Left ventricle myocardium inferior (tissue), 1 donor: Measurements from ENCODE around the gene FBXO5. TPM values are rescaled to one million over a fixed set of nuclear protein-coding genes. Genes with fewer than 3 reads are reported as not detected.
A peak's percentile ranks its signal among the peaks of the same experiment; 100 is the strongest.
"Not testable (repeated sequence)": the region's sequence is repeated elsewhere in the genome, so short reads cannot be mapped to it uniquely, and the experiment has no call there.

ENCODE experiments used
- DNase-seq: peaks from one replicate; pipeline ENCODE4 v3.0.0-alpha.2; 2020
- H3K27ac ChIP-seq: fragments of 200-600 bp; replicated peaks from 2 replicates; pipeline ENCODE4 v1.8.0; 2021
- H3K27me3 ChIP-seq: fragments of 200-600 bp; 2 replicates; pipeline ENCODE4 v1.8.0; 2021; ENCODE audit warnings: low read depth
- H3K36me3 ChIP-seq: fragments of 200-600 bp; 2 replicates; pipeline ENCODE4 v1.8.0; 2021
- H3K4me1 ChIP-seq: fragments of 200-600 bp; 2 replicates; pipeline ENCODE4 v1.8.0; 2021
- H3K4me3 ChIP-seq: fragments of 200-600 bp; 2 replicates; pipeline ENCODE4 v1.8.0; 2021; ENCODE audit warnings: mild to moderate bottlenecking, moderate library complexity
- H3K9me3 ChIP-seq: fragments of 200-600 bp; replicated peaks from 2 replicates; pipeline ENCODE4 v1.8.0; 2021
- intact Hi-C: fragments of 100-400 bp; cut with micrococcal nuclease; formaldehyde crosslinking; loops from one replicate; pipeline ENCODE4 v1.11.0; 2022
- total RNA-seq: library from RNA; stranded (reverse); fragmentation: NEBNext Ultra II Directional; extraction: Animal tissue kit (Norgen Biotek cat#: 25700); gene quantifications from one replicate; pipeline ENCODE4 v1.2.1, GENCODE V29; 2021
- TF ChIP-seq, protein P1 (sequence below): fragments of 200-600 bp; IDR thresholded peaks from 2 replicates; pipeline ENCODE4 v1.8.0; 2021; ENCODE audit warnings: antibody characterized with exemption, mild to moderate bottlenecking, borderline replicate concordance
- donor health status: DM: no; HTN: yes; CAD: no; lungs with severe emphysema.

The FBXO5 gene
- total RNA-seq, 1 donor from 2014 or later, result 1.6 TPM

DNA sequence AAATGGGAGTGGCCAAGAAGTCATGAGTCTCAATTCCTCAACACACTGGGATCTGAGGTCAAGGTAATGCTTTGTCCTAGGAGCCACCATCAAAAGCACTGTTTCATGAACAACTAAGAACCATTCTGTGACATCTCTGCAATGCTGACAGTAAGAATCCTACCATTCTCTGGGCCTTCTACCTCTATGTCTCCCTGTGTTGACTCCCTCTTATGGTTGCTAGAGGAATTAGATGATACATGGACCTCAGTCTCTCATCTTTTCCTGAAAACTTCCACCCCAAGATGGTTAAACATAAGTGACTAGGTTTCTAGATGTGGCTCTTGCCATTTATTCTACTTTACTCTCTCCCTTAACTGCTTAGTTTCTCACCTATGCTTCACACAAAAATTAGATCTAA is 10.6 kb upstream of the FBXO5 start:
- no peak for DNase-seq
- Histone ChIP-seq H3K4me3 (no peak overlapping the region), H3K36me3 (peaks cover 72% of the 10 kb centered on the region), H3K27ac (no peak overlapping the region), H3K27me3 (no peaks in the 10 kb centered on the region), H3K9me3 (no peaks in the 10 kb centered on the region), H3K4me1 (peaks cover 38% of the 10 kb centered on the region)
- intact Hi-C loops, result no loop called here
- TF ChIP-seq, protein P1, sequence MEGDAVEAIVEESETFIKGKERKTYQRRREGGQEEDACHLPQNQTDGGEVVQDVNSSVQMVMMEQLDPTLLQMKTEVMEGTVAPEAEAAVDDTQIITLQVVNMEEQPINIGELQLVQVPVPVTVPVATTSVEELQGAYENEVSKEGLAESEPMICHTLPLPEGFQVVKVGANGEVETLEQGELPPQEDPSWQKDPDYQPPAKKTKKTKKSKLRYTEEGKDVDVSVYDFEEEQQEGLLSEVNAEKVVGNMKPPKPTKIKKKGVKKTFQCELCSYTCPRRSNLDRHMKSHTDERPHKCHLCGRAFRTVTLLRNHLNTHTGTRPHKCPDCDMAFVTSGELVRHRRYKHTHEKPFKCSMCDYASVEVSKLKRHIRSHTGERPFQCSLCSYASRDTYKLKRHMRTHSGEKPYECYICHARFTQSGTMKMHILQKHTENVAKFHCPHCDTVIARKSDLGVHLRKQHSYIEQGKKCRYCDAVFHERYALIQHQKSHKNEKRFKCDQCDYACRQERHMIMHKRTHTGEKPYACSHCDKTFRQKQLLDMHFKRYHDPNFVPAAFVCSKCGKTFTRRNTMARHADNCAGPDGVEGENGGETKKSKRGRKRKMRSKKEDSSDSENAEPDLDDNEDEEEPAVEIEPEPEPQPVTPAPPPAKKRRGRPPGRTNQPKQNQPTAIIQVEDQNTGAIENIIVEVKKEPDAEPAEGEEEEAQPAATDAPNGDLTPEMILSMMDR, result no peak

- no peak for DNase-seq
- Histone ChIP-seq H3K36me3 (peaks cover 29% of the 10 kb centered on the region), H3K27me3 (no peaks in the 10 kb centered on the region), H3K4me1 (peaks cover 27% of the 10 kb centered on the region), H3K4me3 (no peak overlapping the region), H3K9me3 (no peaks in the 10 kb centered on the region), H3K27ac (no peak overlapping the region)
- intact Hi-C loops, result no loop called here
- TF ChIP-seq, protein P1, result no peak
These were observed 4.1 kb upstream of the FBXO5 start for GRCh38 chr6:152986978-152987377.

- H3K36me3 ChIP-seq, result peaks cover 12% of the 10 kb centered on the region
- H3K27me3 ChIP-seq, intact Hi-C loops, H3K4me3 ChIP-seq, DNase-seq, H3K9me3 ChIP-seq: not testable (repeated sequence)
- H3K4me1 ChIP-seq, result peaks cover 30% of the 10 kb centered on the region
- peak overlapping the region; percentile 97 for H3K27ac ChIP-seq
These were observed 2.5 kb upstream of the FBXO5 start for GRCh38 chr6:152985300-152985699.

DNA sequence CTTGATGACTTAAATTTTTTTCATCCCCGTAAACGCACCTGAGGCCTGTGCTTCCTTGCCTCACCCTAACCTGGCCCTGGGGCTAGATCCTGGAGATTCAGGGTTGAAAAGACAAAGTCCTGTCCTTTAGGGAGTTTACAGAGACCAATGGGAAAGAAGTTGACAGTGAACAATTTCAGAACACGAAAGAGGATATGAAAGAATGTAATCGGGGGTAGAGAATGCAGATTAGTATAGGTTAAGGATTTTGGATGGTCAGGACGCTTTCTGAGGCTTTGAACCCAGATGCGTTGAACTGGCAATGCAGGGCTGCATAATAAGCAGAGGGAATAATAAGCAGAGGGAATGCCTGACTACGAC is 1.7 kb upstream of the FBXO5 start:
- H3K4me1 ChIP-seq, result peaks cover 30% of the 10 kb centered on the region
- no peak for DNase-seq
- peak overlapping the region; percentile 78 for H3K4me3 ChIP-seq
- H3K27me3 ChIP-seq, result no peaks in the 10 kb centered on the region
- no peaks in the 10 kb centered on the region for H3K9me3 ChIP-seq
- intact Hi-C loops, result no loop called here
- peak overlapping the region; percentile 97 for H3K27ac ChIP-seq
- TF ChIP-seq, protein P1, result no peak
- H3K36me3 ChIP-seq, result peaks cover 4% of the 10 kb centered on the region

DNA sequence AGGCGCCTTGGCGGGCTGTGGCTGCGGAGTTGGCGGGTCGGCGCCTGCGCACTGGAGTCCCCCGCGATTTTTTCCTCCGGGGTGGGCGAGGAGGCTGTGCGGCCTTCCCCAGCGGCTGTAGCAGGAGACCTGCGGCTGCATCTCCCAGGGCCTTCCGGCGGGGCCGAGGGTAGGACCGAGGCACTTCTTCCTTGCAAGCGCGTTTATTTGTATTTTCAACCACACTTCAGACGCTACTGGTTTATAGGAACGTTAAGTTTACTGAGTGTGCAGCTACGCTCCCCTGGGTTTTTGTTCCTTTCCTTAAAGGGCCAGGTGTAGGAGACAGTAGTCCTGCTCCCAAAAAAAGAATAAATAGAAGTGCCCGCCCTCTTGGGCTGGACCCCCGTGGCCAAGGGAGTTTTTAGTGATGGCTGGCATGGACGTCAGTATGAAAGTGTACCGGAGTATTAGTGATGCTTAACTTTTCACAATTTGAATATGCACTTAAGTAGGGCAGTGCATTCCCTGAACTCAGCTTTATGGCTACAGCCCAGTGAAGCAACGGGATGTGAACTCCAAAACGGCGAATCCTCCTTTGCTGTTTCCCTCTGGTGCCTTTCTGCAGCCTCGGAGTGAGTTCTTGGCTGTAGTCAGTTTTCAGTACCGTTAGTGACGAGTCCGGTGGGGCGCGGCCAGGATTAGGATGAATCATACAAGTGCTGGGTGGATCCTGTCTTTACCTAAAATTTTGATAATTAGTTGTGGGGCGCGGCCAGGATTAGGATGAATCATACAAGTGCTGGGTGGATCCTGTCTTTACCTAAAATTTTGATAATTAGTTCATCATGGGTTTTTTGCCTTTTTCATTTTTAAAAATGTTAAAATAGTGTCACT is 1.0 kb upstream of the FBXO5 start:
- peak; percentile 94 for DNase-seq
- peaks cover 30% of the 10 kb centered on the region for H3K4me1 ChIP-seq
- TF ChIP-seq, protein P1, result no peak
- H3K4me3 ChIP-seq, result peak overlapping the region; percentile 78
- H3K27ac ChIP-seq, result peak overlapping the region; percentile 97
- no peaks in the 10 kb centered on the region for H3K27me3 ChIP-seq
- no peaks in the 10 kb centered on the region for H3K9me3 ChIP-seq
- peaks cover 4% of the 10 kb centered on the region for H3K36me3 ChIP-seq
- intact Hi-C loops, result no loop called here
